ENCODE measurements around the gene TUBA8. TPM values are rescaled to one million over a fixed set of nuclear protein-coding genes. Genes with fewer than 3 reads are reported as not detected.
"Not testable (repeated sequence)": the region's sequence is repeated elsewhere in the genome, so short reads cannot be mapped to it uniquely, and the experiment has no call there.

TUBA8 gene
- total and polyA plus RNA-seq, 2 donors (not counting 1 experiment from before 2014, with no cell fraction given) = 0.60 to 0.83 TPM

- no peak overlapping the region for H3K27ac ChIP-seq (ENCODE audit: insufficient read depth, low read length)
- no peak overlapping the region for H3K4me3 ChIP-seq (replicated peaks in 1 of 4; ENCODE audit: control extremely low read depth in 1 of 4, insufficient read depth in 1 of 4, low read depth in 3 of 4, low read length in 4 of 4)
- no peak for DNase-seq (ENCODE audit: low read depth in 2 of 2)
These were observed 41.6 kb upstream of the TUBA8 start for GRCh38 chr22:18069041-18069440.

DNA sequence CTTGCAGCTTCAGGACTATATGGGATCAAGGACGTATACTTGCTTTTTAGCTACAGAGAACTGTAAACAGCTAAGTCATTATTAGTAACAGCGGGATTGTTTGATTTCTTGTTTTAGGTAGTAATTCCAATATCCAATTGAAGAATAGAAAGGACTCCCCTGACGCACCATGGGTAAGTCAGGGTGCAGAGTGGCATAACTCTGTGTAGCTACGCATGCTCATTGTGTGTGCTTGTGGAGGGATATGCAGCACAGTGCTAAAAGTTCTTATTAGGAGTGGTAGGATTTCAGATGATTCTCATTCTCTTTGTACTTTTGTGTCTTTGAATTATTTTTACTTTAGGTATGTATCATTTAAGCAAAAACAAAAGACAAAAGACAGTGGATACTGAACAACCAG is 40.6 kb upstream of the TUBA8 start:
- Histone ChIP-seq H3K9me3 (ENCODE audit: control insufficient read depth, insufficient read depth, low read depth, low read length) (no peaks in the 10 kb centered on the region), H4K20me1 (ENCODE audit: control insufficient read depth, extremely low read depth, insufficient read depth, low read length) (no peaks in the 10 kb centered on the region), H3K9ac (ENCODE audit: insufficient read depth, low read length) (no peak overlapping the region), H3K27ac (ENCODE audit: insufficient read depth, low read length) (no peak overlapping the region), H3K79me2 (ENCODE audit: control insufficient read depth, insufficient read depth, low read length) (no peaks in the 10 kb centered on the region), H3K4me1 (ENCODE audit: control insufficient read depth, extremely low read depth, insufficient read depth, low read length) (no peaks in the 10 kb centered on the region), H2AFZ (ENCODE audit: low read length) (no peak overlapping the region), H3K27me3 (ENCODE audit: control insufficient read depth, insufficient read depth, low read length) (peaks cover 5% of the 10 kb centered on the region), H3K4me2 (ENCODE audit: extremely low read depth, insufficient read depth, low read length) (no peak overlapping the region), H3K36me3 (ENCODE audit: control insufficient read depth, insufficient read depth, low read length) (no peaks in the 10 kb centered on the region), H3K4me3 (replicated peaks in 1 of 4; ENCODE audit: control extremely low read depth in 1 of 4, insufficient read depth in 1 of 4, low read depth in 3 of 4, low read length in 4 of 4) (no peak overlapping the region)
- no peak for DNase-seq (ENCODE audit: low read depth in 2 of 2)
- TF ChIP-seq, protein P1, sequence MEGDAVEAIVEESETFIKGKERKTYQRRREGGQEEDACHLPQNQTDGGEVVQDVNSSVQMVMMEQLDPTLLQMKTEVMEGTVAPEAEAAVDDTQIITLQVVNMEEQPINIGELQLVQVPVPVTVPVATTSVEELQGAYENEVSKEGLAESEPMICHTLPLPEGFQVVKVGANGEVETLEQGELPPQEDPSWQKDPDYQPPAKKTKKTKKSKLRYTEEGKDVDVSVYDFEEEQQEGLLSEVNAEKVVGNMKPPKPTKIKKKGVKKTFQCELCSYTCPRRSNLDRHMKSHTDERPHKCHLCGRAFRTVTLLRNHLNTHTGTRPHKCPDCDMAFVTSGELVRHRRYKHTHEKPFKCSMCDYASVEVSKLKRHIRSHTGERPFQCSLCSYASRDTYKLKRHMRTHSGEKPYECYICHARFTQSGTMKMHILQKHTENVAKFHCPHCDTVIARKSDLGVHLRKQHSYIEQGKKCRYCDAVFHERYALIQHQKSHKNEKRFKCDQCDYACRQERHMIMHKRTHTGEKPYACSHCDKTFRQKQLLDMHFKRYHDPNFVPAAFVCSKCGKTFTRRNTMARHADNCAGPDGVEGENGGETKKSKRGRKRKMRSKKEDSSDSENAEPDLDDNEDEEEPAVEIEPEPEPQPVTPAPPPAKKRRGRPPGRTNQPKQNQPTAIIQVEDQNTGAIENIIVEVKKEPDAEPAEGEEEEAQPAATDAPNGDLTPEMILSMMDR (conservative IDR thresholded peaks at IDR 0.05 in 1 of 2, IDR thresholded peaks at IDR 0.05 in 1 of 2; ENCODE audit: low read depth in 1 of 2, low read length in 2 of 2) = no peak
- no peak for TF ChIP-seq EZH2 (IDR thresholded peaks at IDR 0.05; ENCODE audit: low read length, missing control alignments)

More at GRCh38 chr22:18069041-18069440, 41.6 kb upstream of the TUBA8 start:
- Histone ChIP-seq H3K36me3 (ENCODE audit: control insufficient read depth, insufficient read depth, low read length) (no peaks in the 10 kb centered on the region), H3K4me1 (ENCODE audit: control insufficient read depth, extremely low read depth, insufficient read depth, low read length) (no peaks in the 10 kb centered on the region), H4K20me1 (ENCODE audit: control insufficient read depth, extremely low read depth, insufficient read depth, low read length) (no peaks in the 10 kb centered on the region), H3K9ac (ENCODE audit: insufficient read depth, low read length) (no peak overlapping the region), H3K4me2 (ENCODE audit: extremely low read depth, insufficient read depth, low read length) (no peak overlapping the region), H3K27me3 (ENCODE audit: control insufficient read depth, insufficient read depth, low read length) (peaks cover 5% of the 10 kb centered on the region), H3K9me3 (ENCODE audit: control insufficient read depth, insufficient read depth, low read depth, low read length) (no peaks in the 10 kb centered on the region), H2AFZ (ENCODE audit: low read length) (no peak overlapping the region), H3K79me2 (ENCODE audit: control insufficient read depth, insufficient read depth, low read length) (no peaks in the 10 kb centered on the region)
- TF ChIP-seq EZH2 (IDR thresholded peaks at IDR 0.05; ENCODE audit: low read length, missing control alignments) = no peak
- TF ChIP-seq, protein P1 (conservative IDR thresholded peaks at IDR 0.05 in 1 of 2, IDR thresholded peaks at IDR 0.05 in 1 of 2; ENCODE audit: low read depth in 1 of 2, low read length in 2 of 2) = no peak

DNA sequence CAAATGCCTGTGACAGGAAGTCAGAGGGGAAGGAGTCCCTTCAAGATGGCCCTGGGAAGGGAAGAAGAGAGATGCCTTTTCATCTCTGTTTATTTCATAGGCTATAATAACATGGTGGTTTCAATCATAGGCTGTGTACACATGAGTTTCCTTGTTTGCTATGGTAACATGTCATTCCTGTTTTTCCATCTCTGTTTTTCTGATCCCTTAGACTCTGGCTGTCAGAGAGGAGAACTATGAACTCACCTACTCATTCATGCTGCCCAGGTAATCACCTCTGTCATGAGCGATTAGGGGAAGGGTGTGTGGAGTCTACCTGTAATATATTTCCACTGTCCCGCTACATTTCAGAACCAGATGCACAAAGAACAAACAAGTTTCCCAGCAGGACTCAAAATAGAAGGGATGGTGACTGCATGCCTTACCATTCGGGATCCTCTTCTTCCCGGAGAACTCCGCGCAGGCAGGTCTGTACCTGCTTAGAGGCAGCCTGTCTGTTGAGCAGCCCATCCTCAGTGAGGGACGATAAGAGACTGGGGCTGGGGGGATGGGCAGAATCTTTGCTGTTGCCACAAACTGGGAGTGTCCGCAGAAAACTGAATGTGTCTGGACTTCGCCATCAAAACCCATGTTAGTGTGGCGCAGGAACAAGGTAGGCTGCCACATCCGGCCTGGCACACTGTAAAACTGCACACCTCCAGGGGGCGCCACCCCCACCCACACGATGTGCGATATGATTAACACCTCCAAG is 39.9 kb upstream of the TUBA8 start:
- Histone ChIP-seq H3K9ac (ENCODE audit: insufficient read depth, low read length) (no peak overlapping the region), H3K4me2 (ENCODE audit: extremely low read depth, insufficient read depth, low read length) (no peak overlapping the region), H3K79me2 (ENCODE audit: control insufficient read depth, insufficient read depth, low read length) (no peaks in the 10 kb centered on the region), H3K27ac (ENCODE audit: insufficient read depth, low read length) (no peak overlapping the region), H3K27me3 (ENCODE audit: control insufficient read depth, insufficient read depth, low read length) (peaks cover 3% of the 10 kb centered on the region), H3K36me3 (ENCODE audit: control insufficient read depth, insufficient read depth, low read length) (no peaks in the 10 kb centered on the region), H2AFZ (ENCODE audit: low read length) (no peak overlapping the region), H3K4me1 (ENCODE audit: control insufficient read depth, extremely low read depth, insufficient read depth, low read length) (no peaks in the 10 kb centered on the region), H3K4me3 (replicated peaks in 1 of 4; ENCODE audit: control extremely low read depth in 1 of 4, insufficient read depth in 1 of 4, low read depth in 3 of 4, low read length in 4 of 4) (no peak overlapping the region), H3K9me3 (ENCODE audit: control insufficient read depth, insufficient read depth, low read depth, low read length) (no peaks in the 10 kb centered on the region), H4K20me1 (ENCODE audit: control insufficient read depth, extremely low read depth, insufficient read depth, low read length) (no peaks in the 10 kb centered on the region)
- no peak for DNase-seq (ENCODE audit: low read depth in 2 of 2)
- TF ChIP-seq, protein P1 (conservative IDR thresholded peaks at IDR 0.05 in 1 of 2, IDR thresholded peaks at IDR 0.05 in 1 of 2; ENCODE audit: low read depth in 1 of 2, low read length in 2 of 2) = peak; percentile 17 to 21
- TF ChIP-seq EZH2 (IDR thresholded peaks at IDR 0.05; ENCODE audit: low read length, missing control alignments) = no peak

DNA sequence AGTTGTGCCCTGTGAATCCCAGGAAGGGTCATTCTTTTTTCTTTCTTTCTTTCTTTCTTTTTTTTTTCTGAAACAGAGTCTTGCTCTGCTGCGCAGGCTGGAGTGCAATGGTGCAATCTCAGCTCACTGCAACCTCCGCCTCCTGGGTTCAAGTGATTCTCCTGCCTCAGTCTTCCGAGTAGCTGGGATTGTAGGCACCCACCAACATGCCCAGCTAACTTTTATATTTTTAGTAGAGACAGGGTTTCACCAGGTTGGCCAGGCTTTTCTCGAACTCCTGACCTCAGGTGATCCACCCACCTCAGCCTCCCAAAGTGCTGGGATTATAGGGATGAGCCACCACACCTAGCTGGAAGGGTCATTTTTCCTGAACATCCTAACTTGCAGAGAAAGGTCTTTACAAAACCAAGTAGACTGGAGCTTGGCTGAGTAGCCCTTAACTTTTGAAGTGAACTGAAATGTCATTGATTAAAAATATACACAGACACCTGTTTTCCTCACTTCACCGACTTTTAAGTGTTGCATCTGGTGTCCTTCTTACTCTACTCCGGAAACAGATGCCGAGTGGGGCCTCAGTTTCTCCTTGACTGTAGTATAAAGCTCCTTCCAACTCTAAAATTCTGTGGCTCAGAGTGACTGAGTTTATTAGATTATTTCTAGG is 39.2 kb upstream of the TUBA8 start:
- not testable (repeated sequence) for H3K9ac ChIP-seq (ENCODE audit: insufficient read depth, low read length); DNase-seq (ENCODE audit: low read depth in 2 of 2); H3K4me3 ChIP-seq (replicated peaks in 1 of 4; ENCODE audit: control extremely low read depth in 1 of 4, insufficient read depth in 1 of 4, low read depth in 3 of 4, low read length in 4 of 4)

More for the DNA sequence above, 39.2 kb upstream of the TUBA8 start:
- not testable (repeated sequence) for H3K79me2 ChIP-seq (ENCODE audit: control insufficient read depth, insufficient read depth, low read length); H3K4me1 ChIP-seq (ENCODE audit: control insufficient read depth, extremely low read depth, insufficient read depth, low read length); H2AFZ ChIP-seq (ENCODE audit: low read length); H3K4me2 ChIP-seq (ENCODE audit: extremely low read depth, insufficient read depth, low read length); H3K36me3 ChIP-seq (ENCODE audit: control insufficient read depth, insufficient read depth, low read length); H3K27ac ChIP-seq (ENCODE audit: insufficient read depth, low read length); H3K27me3 ChIP-seq (ENCODE audit: control insufficient read depth, insufficient read depth, low read length); H3K9me3 ChIP-seq (ENCODE audit: control insufficient read depth, insufficient read depth, low read depth, low read length); H4K20me1 ChIP-seq (ENCODE audit: control insufficient read depth, extremely low read depth, insufficient read depth, low read length)

All from fibroblast of lung (primary cell).